ENCODE data around the gene HPS1. TPM values are rescaled to one million over a fixed set of nuclear protein-coding genes. Genes with fewer than 3 reads are reported as not detected.

Gene HPS1
- total and polyA plus RNA-seq, 10 of the 15 experiments (the other 5 are each of a cell fraction or from before 2014, with no cell fraction given) = 27.1 to 138 (median 54.8) TPM

GRCh38 chr10:98382691-98383101, 64.0 kb downstream of the HPS1 start:
- no peaks in the 10 kb centered on the region for H3K4me1 ChIP-seq (ENCODE audit: control insufficient read depth, insufficient read depth, low read length)
- SMC1A ChIA-PET (ENCODE audit: uncharacterized antibody, unreplicated experiment) = interaction anchor here (1.1 kb wide), 1 partner anchor 21 kb away, joined by 3 read pairs; no protein-coding TSS in a partner anchor
- H2AFZ ChIP-seq (ENCODE audit: control insufficient read depth, low read depth, low read length) = no peak overlapping the region
- no peaks in the 10 kb centered on the region for H3K9me3 ChIP-seq (replicated peaks; ENCODE audit: control insufficient read depth, insufficient read depth, low read length)
- CTCF ChIA-PET = no interaction called here
- H3K27me3 ChIP-seq (replicated peaks in 1 of 2; ENCODE audit: control insufficient read depth in 2 of 2, insufficient read depth in 2 of 2, low read length in 1 of 2) = no peaks in the 10 kb centered on the region
- FAIRE-seq = no peak
- ATAC-seq = no peak
- BruUV-seq (replicated peaks) = no TSS peak
- H3K4me3 ChIP-seq = no peak overlapping the region
- no peak for DNase-seq (ENCODE audit: low read depth, low spot score)
- POLR2A ChIA-PET = no interaction called here
- no peaks in the 10 kb centered on the region; the same call in 1 of the 2 replicates for H4K20me1 ChIP-seq (ENCODE audit: control insufficient read depth, insufficient read depth)
- H3K27ac ChIP-seq (ENCODE audit: control insufficient read depth, insufficient read depth) = no peak overlapping the region
- RAD21 ChIA-PET (ENCODE audit: unreplicated experiment) = no interaction called here
- peaks cover 0 to 1% of the 10 kb centered on the region in 2 experiments; a peak in 1 of 4 replicates for H3K36me3 ChIP-seq (ENCODE audit: control insufficient read depth in 2 of 2, insufficient read depth in 2 of 2, low read length in 1 of 2)
- H3K79me2 ChIP-seq (ENCODE audit: control insufficient read depth, insufficient read depth, low read length) = no peaks in the 10 kb centered on the region
- no peak for TF ChIP-seq BHLHE40 (IDR thresholded peaks at IDR 0.05; ENCODE audit: borderline replicate concordance in 1 of 2, low read depth in 2 of 2, low read length in 1 of 2)
- no peak for TF ChIP-seq IRF4 (IDR thresholded peaks at IDR 0.05; ENCODE audit: low read depth, low read length)
- TF ChIP-seq GABPA (IDR thresholded peaks at IDR 0.05; ENCODE audit: low read depth) = no peak
- no peak for TF ChIP-seq TCF7 (IDR thresholded peaks at IDR 0.05; ENCODE audit: borderline replicate concordance)
- TF ChIP-seq HDAC2 (IDR thresholded peaks at IDR 0.05) = no peak
- TF ChIP-seq SREBF1 (IDR thresholded peaks at IDR 0.05; ENCODE audit: low read length) = no peak
- TF ChIP-seq MTA2 (IDR thresholded peaks at IDR 0.05; ENCODE audit: low read depth) = no peak
- no peak for TF ChIP-seq FOXK2 (IDR thresholded peaks at IDR 0.05)
- TF ChIP-seq HSF1 (IDR thresholded peaks at IDR 0.05; ENCODE audit: low read depth, low read length) = no peak
- no peak for TF ChIP-seq STAT1 (conservative IDR thresholded peaks at IDR 0.05)
- TF ChIP-seq ZNF274 (IDR thresholded peaks at IDR 0.05; ENCODE audit: insufficient read depth, insufficient read length) = no peak
- no peak for TF ChIP-seq CHD4 (IDR thresholded peaks at IDR 0.05)
- TF ChIP-seq E2F4 (IDR thresholded peaks at IDR 0.05; ENCODE audit: low read depth, low read length) = no peak
- no peak for TF ChIP-seq E4F1 (IDR thresholded peaks at IDR 0.05; ENCODE audit: borderline replicate concordance, partially characterized antibody)
- no peak for TF ChIP-seq HCFC1 (IDR thresholded peaks at IDR 0.05; ENCODE audit: low read length)
- TF ChIP-seq KDM1A (IDR thresholded peaks at IDR 0.05; ENCODE audit: borderline replicate concordance) = no peak
- intact Hi-C loops (cut with micrococcal nuclease; ENCODE audit: unreplicated experiment) (no loop called here), in situ Hi-C loops (cut with MboI) (no loop called here)
- no peak overlapping the region for H3K9ac ChIP-seq (ENCODE audit: control insufficient read depth, insufficient read depth, low read length)
- no peak overlapping the region for H3K4me2 ChIP-seq (ENCODE audit: control insufficient read depth, insufficient read depth)
- 48% methylated on average over 5 of the region's 5 CpGs for WGBS (ENCODE audit: insufficient coverage, insufficient replicate concordance, low lambda C conversion rate, missing lambda C conversion rate)
